ENCODE results near the gene MPP2. TPM values are rescaled to one million over a fixed set of nuclear protein-coding genes. Genes with fewer than 3 reads are reported as not detected.
A peak's percentile ranks its signal among the peaks of the same experiment; 100 is the strongest.

The MPP2 gene
- total RNA-seq, 2 experiments from 2014 or later = 0.16 to 0.67 TPM

DNA sequence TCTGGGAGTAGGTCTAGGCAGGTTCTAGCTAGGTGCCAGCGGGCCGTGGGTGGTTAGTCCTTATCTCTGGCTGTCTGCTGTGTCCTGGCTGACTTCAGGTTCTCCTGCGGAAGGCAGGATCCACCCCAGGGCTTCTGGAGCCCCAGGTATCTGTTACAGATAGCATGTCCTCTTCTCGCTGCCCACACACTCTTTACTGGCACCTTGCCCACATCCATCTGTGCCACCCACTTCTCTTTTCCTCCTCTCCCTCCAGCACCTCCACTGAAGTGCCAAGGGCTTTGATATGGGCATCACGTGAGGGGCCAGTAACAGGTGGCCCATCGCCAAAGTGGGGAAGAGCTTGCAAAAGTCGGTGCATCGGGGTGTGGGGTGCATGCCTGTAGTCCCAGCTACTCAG, 4.6 kb upstream of the MPP2 start:
- intact Hi-C loops (cut with micrococcal nuclease; ENCODE audit: unreplicated experiment) = no loop called here
- POLR2A ChIA-PET = no interaction called here
- CTCF ChIA-PET (ENCODE audit: unreplicated experiment) = no interaction called here
- DNase-seq (ENCODE audit: low spot score) = no peak
- Histone ChIP-seq H3K36me3 (ENCODE audit: insufficient read depth, low read length) (no peaks in the 10 kb centered on the region), H3K4me3 (ENCODE audit: low read depth, low read length, poor library complexity, severe bottlenecking) (no peak overlapping the region), H3K9me2 (ENCODE audit: insufficient read depth, low read length) (no peaks in the 10 kb centered on the region), H4K20me1 (ENCODE audit: insufficient read depth, low read length) (no peaks in the 10 kb centered on the region), H3K4me1 (ENCODE audit: insufficient read depth, low read length, poor library complexity, severe bottlenecking) (peaks cover 14% of the 10 kb centered on the region), H2AFZ (ENCODE audit: low read length) (no peak overlapping the region), H3K27ac (ENCODE audit: low read depth, low read length, poor library complexity, severe bottlenecking) (no peak overlapping the region), H3K79me2 (ENCODE audit: insufficient read depth, low read depth, low read length) (no peaks in the 10 kb centered on the region), H3K9me3 (ENCODE audit: low read length) (no peaks in the 10 kb centered on the region), H3K4me2 (ENCODE audit: low read length) (no peak overlapping the region)
- no peak for TF ChIP-seq EZH2phosphoT487 (IDR thresholded peaks at IDR 0.05; ENCODE audit: borderline replicate concordance, low read depth, low read length)
- TF ChIP-seq, protein P1, sequence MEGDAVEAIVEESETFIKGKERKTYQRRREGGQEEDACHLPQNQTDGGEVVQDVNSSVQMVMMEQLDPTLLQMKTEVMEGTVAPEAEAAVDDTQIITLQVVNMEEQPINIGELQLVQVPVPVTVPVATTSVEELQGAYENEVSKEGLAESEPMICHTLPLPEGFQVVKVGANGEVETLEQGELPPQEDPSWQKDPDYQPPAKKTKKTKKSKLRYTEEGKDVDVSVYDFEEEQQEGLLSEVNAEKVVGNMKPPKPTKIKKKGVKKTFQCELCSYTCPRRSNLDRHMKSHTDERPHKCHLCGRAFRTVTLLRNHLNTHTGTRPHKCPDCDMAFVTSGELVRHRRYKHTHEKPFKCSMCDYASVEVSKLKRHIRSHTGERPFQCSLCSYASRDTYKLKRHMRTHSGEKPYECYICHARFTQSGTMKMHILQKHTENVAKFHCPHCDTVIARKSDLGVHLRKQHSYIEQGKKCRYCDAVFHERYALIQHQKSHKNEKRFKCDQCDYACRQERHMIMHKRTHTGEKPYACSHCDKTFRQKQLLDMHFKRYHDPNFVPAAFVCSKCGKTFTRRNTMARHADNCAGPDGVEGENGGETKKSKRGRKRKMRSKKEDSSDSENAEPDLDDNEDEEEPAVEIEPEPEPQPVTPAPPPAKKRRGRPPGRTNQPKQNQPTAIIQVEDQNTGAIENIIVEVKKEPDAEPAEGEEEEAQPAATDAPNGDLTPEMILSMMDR (conservative IDR thresholded peaks at IDR 0.05; ENCODE audit: low read length) = no peak
- no TSS peak for BruUV-seq (replicated peaks)

DNA sequence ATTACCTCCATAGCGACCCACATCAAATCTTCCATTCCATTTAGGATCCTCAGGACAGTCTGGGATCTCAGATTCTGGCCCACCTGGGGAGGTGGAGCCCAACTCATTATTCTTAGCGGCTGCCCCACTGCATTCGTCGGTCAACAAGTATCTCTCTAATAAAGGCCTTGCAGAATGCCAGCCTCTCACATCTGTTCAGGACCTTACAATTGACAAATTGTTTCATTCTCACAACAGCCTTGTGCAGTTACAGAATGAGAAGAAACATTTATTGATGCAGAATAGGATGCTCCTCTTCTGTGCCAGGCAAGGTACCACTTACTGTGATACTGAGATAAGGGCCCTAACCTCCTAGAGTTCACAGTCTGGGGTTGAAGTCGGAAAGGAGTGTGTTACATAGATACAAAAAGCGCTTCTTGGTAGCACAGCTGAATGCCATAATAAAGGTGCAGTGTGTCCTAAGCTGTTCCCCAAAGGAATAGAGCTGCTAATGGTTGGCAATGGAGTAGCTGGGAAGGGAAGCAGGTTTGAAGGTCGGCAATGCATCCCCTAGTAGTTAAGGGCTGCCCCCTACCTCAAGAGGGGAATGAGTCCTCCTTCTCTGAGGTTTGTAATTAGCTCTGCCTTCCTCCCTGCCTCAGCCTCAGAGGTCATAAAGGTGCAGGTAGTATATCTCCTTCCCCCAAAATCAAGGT, 2.3 kb upstream of the MPP2 start:
- no peaks in the 10 kb centered on the region for H4K20me1 ChIP-seq (ENCODE audit: insufficient read depth, low read length)
- H3K4me3 ChIP-seq (ENCODE audit: low read depth, low read length, poor library complexity, severe bottlenecking) = no peak overlapping the region
- DNase-seq (ENCODE audit: low spot score) = no peak
- no peaks in the 10 kb centered on the region for H3K9me3 ChIP-seq (ENCODE audit: low read length)
- TF ChIP-seq, protein P1 (conservative IDR thresholded peaks at IDR 0.05; ENCODE audit: low read length) = no peak
- TF ChIP-seq EZH2phosphoT487 (IDR thresholded peaks at IDR 0.05; ENCODE audit: borderline replicate concordance, low read depth, low read length) = no peak
- ChIA-PET POLR2A (interaction anchor here (0.9 kb wide), 1 partner anchor 9 kb away, joined by 9 read pairs; no protein-coding TSS in a partner anchor), CTCF (ENCODE audit: unreplicated experiment) (no interaction called here)
- H3K36me3 ChIP-seq (ENCODE audit: insufficient read depth, low read length) = no peaks in the 10 kb centered on the region
- no TSS peak for BruUV-seq (replicated peaks)
- no peak overlapping the region for H3K27ac ChIP-seq (ENCODE audit: low read depth, low read length, poor library complexity, severe bottlenecking)
- H2AFZ ChIP-seq (ENCODE audit: low read length) = no peak overlapping the region
- peaks cover 12% of the 10 kb centered on the region for H3K4me1 ChIP-seq (ENCODE audit: insufficient read depth, low read length, poor library complexity, severe bottlenecking)
- H3K79me2 ChIP-seq (ENCODE audit: insufficient read depth, low read depth, low read length) = no peaks in the 10 kb centered on the region
- no peak overlapping the region for H3K4me2 ChIP-seq (ENCODE audit: low read length)
- intact Hi-C loops (cut with micrococcal nuclease; ENCODE audit: unreplicated experiment) = no loop called here
- H3K9me2 ChIP-seq (ENCODE audit: insufficient read depth, low read length) = no peaks in the 10 kb centered on the region

DNA sequence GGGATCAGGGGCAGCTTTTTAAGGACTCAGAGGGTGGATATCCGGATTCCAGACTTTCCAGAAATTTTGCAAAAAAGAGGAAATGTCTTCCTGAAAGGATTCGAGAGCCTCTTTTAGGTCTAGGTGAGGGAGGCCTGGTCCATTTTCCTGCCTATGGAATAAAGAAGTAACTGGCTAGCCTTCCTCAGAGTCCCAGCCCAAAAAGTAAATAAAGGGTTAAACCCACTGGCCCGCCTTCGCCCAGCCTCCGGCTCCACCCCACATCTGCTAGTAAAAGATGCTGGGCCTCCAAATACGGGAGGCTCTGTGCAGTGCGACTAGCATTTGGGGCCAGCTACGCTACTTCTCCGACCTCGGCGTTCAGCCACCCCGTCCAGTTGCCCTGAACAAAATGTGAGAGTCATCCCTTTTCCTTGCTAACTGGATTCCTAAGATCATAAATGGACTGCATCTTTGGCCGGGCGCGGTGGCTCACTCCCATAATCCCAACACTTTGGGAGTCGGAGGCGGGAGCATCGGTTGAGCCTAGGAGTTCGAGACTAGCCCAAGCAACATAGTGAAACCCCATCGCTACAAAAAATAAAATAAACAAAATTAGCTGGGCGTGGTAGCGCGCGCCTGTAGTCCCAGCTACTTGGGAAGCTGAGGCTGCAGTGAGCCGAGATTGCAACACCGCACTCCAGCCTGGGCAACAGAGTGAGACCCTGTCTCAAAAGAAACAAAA, 824 bp upstream of the MPP2 start:
- Histone ChIP-seq H3K4me1 (ENCODE audit: insufficient read depth, low read length, poor library complexity, severe bottlenecking) (peaks cover 12% of the 10 kb centered on the region), H3K36me3 (ENCODE audit: insufficient read depth, low read length) (no peaks in the 10 kb centered on the region), H3K27ac (ENCODE audit: low read depth, low read length, poor library complexity, severe bottlenecking) (no peak overlapping the region), H4K20me1 (ENCODE audit: insufficient read depth, low read length) (no peaks in the 10 kb centered on the region), H2AFZ (ENCODE audit: low read length) (peak overlapping the region; percentile 52; the same call in 1 of the 2 replicates), H3K9me2 (ENCODE audit: insufficient read depth, low read length) (no peaks in the 10 kb centered on the region), H3K4me3 (ENCODE audit: low read depth, low read length, poor library complexity, severe bottlenecking) (peak overlapping the region; percentile 53), H3K4me2 (ENCODE audit: low read length) (peak overlapping the region; percentile 69), H3K79me2 (ENCODE audit: insufficient read depth, low read depth, low read length) (no peaks in the 10 kb centered on the region), H3K9me3 (ENCODE audit: low read length) (no peaks in the 10 kb centered on the region)
- intact Hi-C loops (cut with micrococcal nuclease; ENCODE audit: unreplicated experiment) = no loop called here
- BruUV-seq (replicated peaks) = no TSS peak
- DNase-seq (ENCODE audit: low spot score) = peak; percentile 48
- CTCF ChIA-PET (ENCODE audit: unreplicated experiment) = no interaction called here
- TF ChIP-seq, protein P1 (conservative IDR thresholded peaks at IDR 0.05; ENCODE audit: low read length) = no peak
- TF ChIP-seq EZH2phosphoT487 (IDR thresholded peaks at IDR 0.05; ENCODE audit: borderline replicate concordance, low read depth, low read length) = no peak
- POLR2A ChIA-PET = interaction anchor here (0.9 kb wide), 1 partner anchor 17 kb away, joined by 3 read pairs; no protein-coding TSS in a partner anchor
